GM23338 (cell line): ENCODE measurements around the gene HMCN2.

Experiments used
- EZH2 ChIP-seq: fragments of 200-600 bp; sonication (generic); IDR thresholded peaks from one replicate; pipeline ENCODE4 v1.8.0; 2017; ENCODE audit warnings: antibody characterized with exemption, mild to moderate bottlenecking, low read depth; ENCODE audit not compliant: unreplicated experiment
- EZH2phosphoT487 ChIP-seq: fragments of 200-600 bp; sonication (generic); IDR thresholded peaks from one replicate; pipeline ENCODE4 v1.8.1; 2018; ENCODE audit warnings: antibody characterized with exemption; ENCODE audit not compliant: unreplicated experiment
- TF ChIP-seq, protein P1 (sequence below), 2 experiments: fragments of 200-600 bp in 1 of 2; sonication (generic) in 1 of 2; conservative IDR thresholded peaks; 2 replicates each; pipeline versions ENCODE4 v1.5.1 to v1.6.1; 2016 to 2017; ENCODE audit warnings: antibody characterized with exemption in 2 of 2, low read depth in 2 of 2, mild to moderate bottlenecking in 2 of 2, moderate library complexity in 1 of 2
- TF ChIP-seq, protein P2 (sequence below): IDR thresholded peaks from one replicate; pipeline ENCODE4 v1.6.1; 2018; ENCODE audit warnings: antibody characterized with exemption; ENCODE audit not compliant: unreplicated experiment

DNA sequence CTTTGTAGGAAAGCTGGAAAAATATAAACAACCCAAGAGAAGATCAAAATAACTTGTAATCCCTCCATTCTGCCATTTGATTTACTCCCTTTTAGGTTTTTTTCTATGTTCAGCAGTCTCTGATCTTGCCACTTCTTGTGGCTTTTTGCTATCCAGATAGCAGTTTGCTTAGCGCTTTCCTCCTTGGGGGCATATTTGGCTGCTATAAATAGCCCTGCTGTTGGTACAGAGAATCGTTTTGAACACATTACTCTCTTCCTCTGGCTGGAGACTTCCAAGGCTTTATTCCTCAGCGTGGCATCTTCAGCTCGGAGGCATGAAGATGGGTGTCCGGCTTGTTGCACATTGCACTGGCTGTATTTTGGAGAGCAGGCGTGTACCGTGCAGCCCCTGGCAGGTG lies 38.6 kb downstream of the HMCN2 start:
- TF ChIP-seq, protein P1, sequence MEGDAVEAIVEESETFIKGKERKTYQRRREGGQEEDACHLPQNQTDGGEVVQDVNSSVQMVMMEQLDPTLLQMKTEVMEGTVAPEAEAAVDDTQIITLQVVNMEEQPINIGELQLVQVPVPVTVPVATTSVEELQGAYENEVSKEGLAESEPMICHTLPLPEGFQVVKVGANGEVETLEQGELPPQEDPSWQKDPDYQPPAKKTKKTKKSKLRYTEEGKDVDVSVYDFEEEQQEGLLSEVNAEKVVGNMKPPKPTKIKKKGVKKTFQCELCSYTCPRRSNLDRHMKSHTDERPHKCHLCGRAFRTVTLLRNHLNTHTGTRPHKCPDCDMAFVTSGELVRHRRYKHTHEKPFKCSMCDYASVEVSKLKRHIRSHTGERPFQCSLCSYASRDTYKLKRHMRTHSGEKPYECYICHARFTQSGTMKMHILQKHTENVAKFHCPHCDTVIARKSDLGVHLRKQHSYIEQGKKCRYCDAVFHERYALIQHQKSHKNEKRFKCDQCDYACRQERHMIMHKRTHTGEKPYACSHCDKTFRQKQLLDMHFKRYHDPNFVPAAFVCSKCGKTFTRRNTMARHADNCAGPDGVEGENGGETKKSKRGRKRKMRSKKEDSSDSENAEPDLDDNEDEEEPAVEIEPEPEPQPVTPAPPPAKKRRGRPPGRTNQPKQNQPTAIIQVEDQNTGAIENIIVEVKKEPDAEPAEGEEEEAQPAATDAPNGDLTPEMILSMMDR (conservative IDR thresholded peaks at IDR 0.05; ENCODE audit: low read depth in 2 of 2) = no peak
- TF ChIP-seq, protein P2, sequence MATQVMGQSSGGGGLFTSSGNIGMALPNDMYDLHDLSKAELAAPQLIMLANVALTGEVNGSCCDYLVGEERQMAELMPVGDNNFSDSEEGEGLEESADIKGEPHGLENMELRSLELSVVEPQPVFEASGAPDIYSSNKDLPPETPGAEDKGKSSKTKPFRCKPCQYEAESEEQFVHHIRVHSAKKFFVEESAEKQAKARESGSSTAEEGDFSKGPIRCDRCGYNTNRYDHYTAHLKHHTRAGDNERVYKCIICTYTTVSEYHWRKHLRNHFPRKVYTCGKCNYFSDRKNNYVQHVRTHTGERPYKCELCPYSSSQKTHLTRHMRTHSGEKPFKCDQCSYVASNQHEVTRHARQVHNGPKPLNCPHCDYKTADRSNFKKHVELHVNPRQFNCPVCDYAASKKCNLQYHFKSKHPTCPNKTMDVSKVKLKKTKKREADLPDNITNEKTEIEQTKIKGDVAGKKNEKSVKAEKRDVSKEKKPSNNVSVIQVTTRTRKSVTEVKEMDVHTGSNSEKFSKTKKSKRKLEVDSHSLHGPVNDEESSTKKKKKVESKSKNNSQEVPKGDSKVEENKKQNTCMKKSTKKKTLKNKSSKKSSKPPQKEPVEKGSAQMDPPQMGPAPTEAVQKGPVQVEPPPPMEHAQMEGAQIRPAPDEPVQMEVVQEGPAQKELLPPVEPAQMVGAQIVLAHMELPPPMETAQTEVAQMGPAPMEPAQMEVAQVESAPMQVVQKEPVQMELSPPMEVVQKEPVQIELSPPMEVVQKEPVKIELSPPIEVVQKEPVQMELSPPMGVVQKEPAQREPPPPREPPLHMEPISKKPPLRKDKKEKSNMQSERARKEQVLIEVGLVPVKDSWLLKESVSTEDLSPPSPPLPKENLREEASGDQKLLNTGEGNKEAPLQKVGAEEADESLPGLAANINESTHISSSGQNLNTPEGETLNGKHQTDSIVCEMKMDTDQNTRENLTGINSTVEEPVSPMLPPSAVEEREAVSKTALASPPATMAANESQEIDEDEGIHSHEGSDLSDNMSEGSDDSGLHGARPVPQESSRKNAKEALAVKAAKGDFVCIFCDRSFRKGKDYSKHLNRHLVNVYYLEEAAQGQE = no peak
- TF ChIP-seq EZH2 (no peak), EZH2phosphoT487 (no peak)
